H1 (cell line): ENCODE measurements around the gene TEAD1. TPM values are rescaled to one million over a fixed set of nuclear protein-coding genes. Genes with fewer than 3 reads are reported as not detected.

Experiments
- CTCF ChIA-PET: fragments of 300-600 bp; sonication (Branson Sonifier 250); formaldehyde crosslinking; loops from one replicate; lab custom pipeline; 2021; ENCODE audit not compliant: partially characterized antibody; lab: Charles Lee
- POLR2A ChIA-PET: fragments of 300-600 bp; sonication (Branson Sonifier 250); formaldehyde crosslinking; loops from one replicate; lab custom pipeline; 2021; ENCODE audit warnings: inconsistent platforms; ENCODE audit not compliant: partially characterized antibody; lab: Charles Lee
- DNase-seq, 2 experiments: peaks; one replicate each; pipeline versions ENCODE4 v3.0.0 to v3.0.0-alpha.2; 2010 to 2022; ENCODE audit warnings: low spot score in 2 of 2, low read depth in 1 of 2, mixed read lengths in 1 of 2
- FAIRE-seq: peaks from 2 replicates; lab custom pipeline; 2011; peaks lifted over from hg19 to GRCh38; lab: Jason Lieb, UNC
- H2AFZ ChIP-seq: 2 replicates; pipeline ENCODE4 v1.8.1; 2012; ENCODE audit warnings: low read length, inconsistent platforms
- H2AK5ac ChIP-seq: 2 replicates; pipeline ENCODE4 v1.6.1; 2013; ENCODE audit warnings: low read depth, low read length
- H2BK120ac ChIP-seq: replicated peaks from 2 replicates; pipeline ENCODE3; 2013; ENCODE audit warnings: low read depth, low read length, inconsistent platforms
- H2BK12ac ChIP-seq: 2 replicates; pipeline ENCODE4 v1.6.1; 2013; ENCODE audit warnings: low read depth, low read length
- H2BK15ac ChIP-seq: 2 replicates; pipeline ENCODE4 v1.6.1; 2013; ENCODE audit warnings: low read length
- H2BK20ac ChIP-seq: 2 replicates; pipeline ENCODE4 v1.6.1; 2013; ENCODE audit warnings: low read length
- H2BK5ac ChIP-seq: 2 replicates; pipeline ENCODE4 v1.6.1; 2013; ENCODE audit warnings: low read depth, low read length
- H3K14ac ChIP-seq: 2 replicates; pipeline ENCODE4 v1.6.1; 2013; ENCODE audit warnings: inconsistent platforms; ENCODE audit not compliant: insufficient read length
- H3K18ac ChIP-seq: 2 replicates; pipeline ENCODE4 v1.6.1; 2013; ENCODE audit warnings: low read length; ENCODE audit errors: extremely low read depth
- H3K23ac ChIP-seq: 2 replicates; pipeline ENCODE4 v1.6.1; 2013; ENCODE audit warnings: inconsistent platforms; ENCODE audit not compliant: insufficient read length
- H3K23me2 ChIP-seq: 2 replicates; pipeline ENCODE4 v1.6.1; 2013; ENCODE audit warnings: low read depth, low read length
- H3K27ac ChIP-seq: 2 replicates; pipeline ENCODE4 v1.6.1; 2011; ENCODE audit warnings: low read depth, low read length, inconsistent platforms
- H3K27me3 ChIP-seq, 4 experiments: replicated peaks in 1 of 4; 1 replicate in 1 of 4; 2 replicates in 3 of 4; pipeline versions ENCODE4 v1.6.1 to v1.8.1; 2011 to 2013; ENCODE audit warnings: low read length in 3 of 4, mild to moderate bottlenecking in 3 of 4, inconsistent platforms in 2 of 4, mixed read lengths in 2 of 4, moderate library complexity in 1 of 4; ENCODE audit not compliant: control insufficient read depth in 3 of 4, insufficient read depth in 3 of 4; ENCODE audit errors: extremely low read depth in 1 of 4
- H3K36me3 ChIP-seq, 4 experiments: 2 replicates each; pipeline versions ENCODE4 v1.6.1 to v1.8.1; 2011 to 2013; ENCODE audit warnings: mild to moderate bottlenecking in 4 of 4, low read length in 3 of 4, moderate library complexity in 2 of 4, control low read depth in 1 of 4, inconsistent platforms in 1 of 4; ENCODE audit not compliant: insufficient read depth in 4 of 4, control insufficient read depth in 2 of 4
- H3K4ac ChIP-seq: replicated peaks from 2 replicates; pipeline ENCODE3; 2013; ENCODE audit warnings: low read length, low read depth, mixed read lengths, inconsistent platforms; ENCODE audit not compliant: insufficient read length
- H3K4me1 ChIP-seq, 4 experiments: replicated peaks in 1 of 4; 1 replicate in 1 of 4; 2 replicates in 3 of 4; pipeline versions ENCODE4 v1.6.1 to v1.8.1; 2011 to 2013; ENCODE audit warnings: low read length in 3 of 4, inconsistent platforms in 2 of 4, mixed read lengths in 1 of 4; ENCODE audit not compliant: insufficient read depth in 4 of 4, control insufficient read depth in 3 of 4
- H3K4me2 ChIP-seq, 2 experiments: 2 replicates each; pipeline versions ENCODE4 v1.6.1 to v1.8.1; 2011 to 2013; ENCODE audit warnings: low read depth in 2 of 2, low read length in 2 of 2, control low read depth in 1 of 2, inconsistent platforms in 1 of 2, mild to moderate bottlenecking in 1 of 2; ENCODE audit not compliant: insufficient read depth in 1 of 2
- H3K4me3 ChIP-seq, 4 experiments: fragments of 200-600, 300-600 bp in 1 of 4; sonication (generic), shearing (Covaris generic), sonication (Bioruptor Twin) in 1 of 4; 2 replicates each; pipeline versions ENCODE4 v1.5.1 to v1.8.1; 2011 to 2016; ENCODE audit warnings: low read length in 4 of 4, low read depth in 3 of 4, control low read depth in 2 of 4, inconsistent platforms in 2 of 4, mild to moderate bottlenecking in 2 of 4, mixed read lengths in 1 of 4, moderate library complexity in 1 of 4; ENCODE audit not compliant: insufficient read depth in 2 of 4; ENCODE audit errors: extremely low read depth in 1 of 4
- H3K56ac ChIP-seq: replicated peaks from 2 replicates; pipeline ENCODE3; 2013; ENCODE audit warnings: low read depth, mild to moderate bottlenecking, mixed read lengths, low read length, inconsistent platforms; ENCODE audit not compliant: insufficient read length
- H3K79me1 ChIP-seq: 2 replicates; pipeline ENCODE4 v1.6.1; 2013; ENCODE audit warnings: low read depth, low read length, control low read depth
- H3K79me2 ChIP-seq, 2 experiments: 2 replicates each; pipeline versions ENCODE4 v1.6.1 to v1.8.1; 2012 to 2013; ENCODE audit warnings: low read length in 2 of 2, mild to moderate bottlenecking in 2 of 2, inconsistent platforms in 1 of 2; ENCODE audit not compliant: insufficient read depth in 2 of 2, control insufficient read depth in 1 of 2
- H3K9ac ChIP-seq, 4 experiments: replicated peaks in 1 of 4; 1 replicate in 1 of 4; 2 replicates in 3 of 4; pipeline versions ENCODE4 v1.6.1 to v1.8.1; 2011 to 2013; ENCODE audit warnings: low read depth in 3 of 4, low read length in 3 of 4, control low read depth in 2 of 4, mild to moderate bottlenecking in 2 of 4, moderate library complexity in 2 of 4, inconsistent platforms in 1 of 4; ENCODE audit errors: extremely low read depth in 1 of 4
- H3K9me3 ChIP-seq, 2 experiments: 2 replicates each; pipeline versions ENCODE4 v1.6.1 to v1.8.1; 2012 to 2013; ENCODE audit warnings: mild to moderate bottlenecking in 2 of 2, moderate library complexity in 2 of 2, control low read depth in 1 of 2, inconsistent platforms in 1 of 2, low read depth in 1 of 2, low read length in 1 of 2, mixed read lengths in 1 of 2; ENCODE audit not compliant: insufficient read depth in 2 of 2
- H4K20me1 ChIP-seq, 2 experiments: replicated peaks in 1 of 2; 2 replicates each; pipeline versions ENCODE3 to v1.8.1; 2011 to 2013; ENCODE audit warnings: inconsistent platforms in 2 of 2, low read length in 2 of 2, mild to moderate bottlenecking in 1 of 2; ENCODE audit not compliant: insufficient read depth in 2 of 2, control insufficient read depth in 1 of 2
- H4K5ac ChIP-seq: 2 replicates; pipeline ENCODE4 v1.6.1; 2013; ENCODE audit warnings: low read length, low read depth, mixed read lengths, inconsistent platforms; ENCODE audit not compliant: insufficient read length
- H4K8ac ChIP-seq: 2 replicates; pipeline ENCODE4 v1.8.0; 2013; ENCODE audit warnings: mild to moderate bottlenecking, moderate library complexity, low read length, inconsistent platforms; ENCODE audit not compliant: insufficient read depth; ENCODE audit errors: extremely low read depth
- H4K91ac ChIP-seq: replicated peaks from 2 replicates; pipeline ENCODE3; 2013; ENCODE audit warnings: low read length, mixed read lengths, inconsistent platforms; ENCODE audit not compliant: insufficient read length
- BACH1 ChIP-seq: IDR thresholded peaks from 2 replicates; pipeline ENCODE4 v1.6.1; 2012; ENCODE audit warnings: low read length, improper control_type of control experiment
- GABPA ChIP-seq: IDR thresholded peaks from 2 replicates; pipeline ENCODE4 v1.6.1; 2011; ENCODE audit warnings: mild to moderate bottlenecking, low read length, moderate library complexity, borderline replicate concordance; ENCODE audit not compliant: insufficient read depth
- YY1 ChIP-seq: IDR thresholded peaks from 2 replicates; pipeline ENCODE4 v1.6.1; 2011; ENCODE audit warnings: low read depth, mild to moderate bottlenecking, low read length
- WGBS, 2 experiments: shearing (Covaris generic) in 1 of 2; methylation state at CpG; one replicate each; pipeline versions ENCODE4 v1.1.6 to v1.1.7; 2013 to 2015; ENCODE audit warnings: low lambda C conversion rate in 2 of 2, mixed read lengths in 2 of 2, inconsistent platforms in 1 of 2, low coverage in 1 of 2, missing lambda C conversion rate in 1 of 2; ENCODE audit not compliant: insufficient replicate concordance in 2 of 2, insufficient coverage in 1 of 2, insufficient read length in 1 of 2; ENCODE audit errors: extremely low coverage in 1 of 2, missing lambda C conversion rate in 1 of 2; 5-methylcytosine and 5-hydroxymethylcytosine counted together
- polyA plus RNA-seq, 7 experiments: library from polyadenylated mRNA; depleted of rRNA in 3 of 7; stranded (reverse) in 5 of 7; unstranded in 2 of 7; fragments of >200 nt in 5 of 7; fragments of 200-250 nt in 2 of 7; gene quantifications; 1 replicate in 5 of 7; 2 replicates in 1 of 7; 4 replicates in 1 of 7; pipeline versions ENCODE4 v1.2.1 to v1.2.3, GENCODE V29; 2011 to 2013; ENCODE audit warnings: missing spikeins in 2 of 7, mixed read lengths in 2 of 7
- total RNA-seq: library from RNA; stranded (reverse); fragmentation: NEBNext Ultra II Directional; extraction: Animal tissue kit (Norgen Biotek cat#: 25700); gene quantifications from 2 replicates; pipeline ENCODE4 v1.2.1, GENCODE V29; 2021

The TEAD1 gene
- total and polyA plus RNA-seq, 2 of the 8 experiments (the other 6 are each of a cell fraction or from before 2014, with no cell fraction given) = 15.6 to 67.4 TPM

- ChIA-PET CTCF (no interaction called here), POLR2A (interaction anchor here (1.2 kb wide), 1 partner anchor 37 kb away, joined by 3 read pairs; no protein-coding TSS in a partner anchor)
- Histone ChIP-seq H3K18ac (no peak overlapping the region), H3K4me2 (no peak overlapping the region), H2AFZ (no peak overlapping the region), H3K4me3 (no peak overlapping the region), H2BK20ac (no peak overlapping the region), H2BK5ac (no peak overlapping the region), H3K79me2 (no peaks in the 10 kb centered on the region), H4K20me1 (peaks cover 0 to 2% of the 10 kb centered on the region in 2 experiments), H3K4me1 (peaks cover 3 to 14% (median 8%) of the 10 kb centered on the region in 4 experiments; a peak in 6 of 7 replicates), H2BK120ac (no peak overlapping the region), H3K27me3 (no peaks in the 10 kb centered on the region), H3K27ac (no peak overlapping the region), H3K4ac (no peak overlapping the region), H3K9ac (no peak overlapping the region), H3K79me1 (no peaks in the 10 kb centered on the region; the same call in 1 of the 2 replicates), H3K23me2 (no peaks in the 10 kb centered on the region), H3K36me3 (peaks cover 0 to 2% (median 0%) of the 10 kb centered on the region in 4 experiments; a peak in 3 of 8 replicates), H4K91ac (no peak overlapping the region), H2BK15ac (no peak overlapping the region), H3K9me3 (no peaks in the 10 kb centered on the region), H4K5ac (no peak overlapping the region), H2BK12ac (no peak overlapping the region), H4K8ac (no peak overlapping the region), H3K56ac (no peak overlapping the region), H2AK5ac (no peak overlapping the region), H3K23ac (no peak overlapping the region), H3K14ac (no peak overlapping the region)
- no peak for FAIRE-seq
- DNase-seq = no peak
- WGBS, 2 experiments = 95% methylated on average over 2 of the region's 2 CpGs; no CpG with 5 or more reads in 1 of the 2 experiments
- TF ChIP-seq GABPA = no peak
- TF ChIP-seq BACH1 = no peak
- TF ChIP-seq YY1 = no peak
These were observed 235.7 kb downstream of the TEAD1 start for GRCh38 chr11:12909879-12910278.
